GM23338 (cell line): ENCODE measurements around the gene CLN6. TPM values are rescaled to one million over a fixed set of nuclear protein-coding genes. Genes with fewer than 3 reads are reported as not detected.
"Not testable (repeated sequence)": the region's sequence is repeated elsewhere in the genome, so short reads cannot be mapped to it uniquely, and the experiment has no call there.

Experiments used
- ATAC-seq: fragments of 200-7000 bp; cut with Tn5 transposase; 3 replicates; pipeline ENCODE4 v1.9.1; 2020
- DNase-seq: peaks from one replicate; pipeline ENCODE4 v3.0.0-alpha.2; 2015; ENCODE audit warnings: low spot score
- H2AFZ ChIP-seq: fragments of 200-600 bp; sonication (generic); 2 replicates; pipeline ENCODE4 v1.8.0; 2016; ENCODE audit warnings: antibody characterized with exemption, mild to moderate bottlenecking, moderate library complexity
- H3F3A ChIP-seq: fragments of 200-600 bp; sonication (generic); replicated peaks from 2 replicates; pipeline ENCODE4 v1.8.0; 2017; ENCODE audit warnings: antibody characterized with exemption, mixed run types, low read depth
- H3K27ac ChIP-seq: fragments of 200-600 bp; sonication (generic); 2 replicates; pipeline ENCODE4 v1.6.1; 2016; ENCODE audit warnings: low read depth
- H3K27me3 ChIP-seq: fragments of 200-600 bp; sonication (generic); 2 replicates; pipeline ENCODE4 v1.8.0; 2016; ENCODE audit warnings: mild to moderate bottlenecking, mixed run types, moderate library complexity; ENCODE audit not compliant: insufficient read depth
- H3K36me3 ChIP-seq: fragments of 200-600 bp; sonication (generic); 2 replicates; pipeline ENCODE4 v1.8.0; 2016; ENCODE audit warnings: mild to moderate bottlenecking; ENCODE audit not compliant: insufficient read depth
- H3K4me1 ChIP-seq: fragments of 200-600 bp; sonication (generic); 2 replicates; pipeline ENCODE4 v1.8.0; 2016; ENCODE audit warnings: mild to moderate bottlenecking, moderate library complexity; ENCODE audit not compliant: insufficient read depth
- H3K4me2 ChIP-seq: fragments of 200-600 bp; sonication (generic); 2 replicates; pipeline ENCODE4 v1.7.1; 2017; ENCODE audit warnings: mixed run types
- H3K4me3 ChIP-seq: fragments of 200-600 bp; sonication (generic); 2 replicates; pipeline ENCODE4 v1.6.1; 2016; ENCODE audit warnings: mixed run types
- H3K79me2 ChIP-seq: fragments of 200-600 bp; sonication (generic); replicated peaks from 2 replicates; pipeline ENCODE4 v1.8.0; 2017; ENCODE audit warnings: mild to moderate bottlenecking; ENCODE audit not compliant: insufficient read depth
- H3K9me2 ChIP-seq: fragments of 200-600 bp; sonication (generic); 2 replicates; pipeline ENCODE4 v1.8.0; 2017; ENCODE audit not compliant: insufficient read depth
- H4K20me1 ChIP-seq: fragments of 200-600 bp; sonication (generic); replicated peaks from 2 replicates; pipeline ENCODE4 v1.8.0; 2017; ENCODE audit warnings: mild to moderate bottlenecking; ENCODE audit not compliant: insufficient read depth
- H3K27ac Mint-ChIP-seq: 2 replicates; pipeline ENCODE4 v1.8.0; 2020; ENCODE audit warnings: inconsistent platforms, mild to moderate bottlenecking, moderate library complexity, mixed read lengths
- H3K27me3 Mint-ChIP-seq: 3 replicates; pipeline ENCODE4 v1.8.0; 2022; ENCODE audit warnings: low read depth, mild to moderate bottlenecking, moderate library complexity, mixed read lengths, inconsistent platforms; ENCODE audit not compliant: insufficient read depth, poor library complexity
- H3K36me3 Mint-ChIP-seq: 3 replicates; pipeline ENCODE4 v1.8.0; 2021; ENCODE audit warnings: low read depth, mild to moderate bottlenecking, inconsistent platforms, moderate library complexity, mixed read lengths
- H3K4me1 Mint-ChIP-seq: 3 replicates; pipeline ENCODE4 v1.8.0; 2020; ENCODE audit warnings: mild to moderate bottlenecking, inconsistent platforms, mixed read lengths
- H3K4me3 Mint-ChIP-seq: 3 replicates; pipeline ENCODE4 v1.8.0; 2021; ENCODE audit warnings: moderate library complexity, mild to moderate bottlenecking, inconsistent platforms, mixed read lengths
- H3K9me3 Mint-ChIP-seq: 3 replicates; pipeline ENCODE4 v1.8.0; 2020; ENCODE audit warnings: moderate library complexity, mild to moderate bottlenecking, inconsistent platforms, mixed read lengths
- CREB1 ChIP-seq: fragments of 250-450 bp; sonication (Bioruptor Pico); IDR thresholded peaks from 2 replicates; pipeline ENCODE4 v1.5.0; 2020; ENCODE audit warnings: low read depth, mild to moderate bottlenecking, moderate library complexity
- CTCF ChIP-seq, 2 experiments: fragments of 200-600 bp in 1 of 2; sonication (generic) in 1 of 2; conservative IDR thresholded peaks; 2 replicates each; pipeline versions ENCODE4 v1.5.1 to v1.6.1; 2016 to 2017; ENCODE audit warnings: antibody characterized with exemption in 2 of 2, low read depth in 2 of 2, mild to moderate bottlenecking in 2 of 2, moderate library complexity in 1 of 2
- ETS1 ChIP-seq: IDR thresholded peaks from 2 replicates; pipeline ENCODE4 v1.6.1; 2016; ENCODE audit warnings: antibody characterized with exemption
- EZH2 ChIP-seq: fragments of 200-600 bp; sonication (generic); IDR thresholded peaks from one replicate; pipeline ENCODE4 v1.8.0; 2017; ENCODE audit warnings: antibody characterized with exemption, mild to moderate bottlenecking, low read depth; ENCODE audit not compliant: unreplicated experiment
- EZH2phosphoT487 ChIP-seq: fragments of 200-600 bp; sonication (generic); IDR thresholded peaks from one replicate; pipeline ENCODE4 v1.8.1; 2018; ENCODE audit warnings: antibody characterized with exemption; ENCODE audit not compliant: unreplicated experiment
- JUNB ChIP-seq: IDR thresholded peaks from one replicate; pipeline ENCODE4 v1.6.1; 2016; ENCODE audit warnings: antibody characterized with exemption; ENCODE audit not compliant: unreplicated experiment
- NANOG ChIP-seq: IDR thresholded peaks from 2 replicates; pipeline ENCODE4 v1.6.1; 2016; ENCODE audit warnings: antibody characterized with exemption, borderline replicate concordance
- POLR2AphosphoS5 ChIP-seq: IDR thresholded peaks from 2 replicates; pipeline ENCODE4 v1.6.1; 2016; ENCODE audit warnings: antibody characterized with exemption, low read depth
- STAT1 ChIP-seq: IDR thresholded peaks from one replicate; pipeline ENCODE4 v1.6.1; 2016; ENCODE audit warnings: antibody characterized with exemption; ENCODE audit not compliant: unreplicated experiment
- ZNF114 ChIP-seq: fragments of 250-450 bp; sonication (Bioruptor Pico); IDR thresholded peaks from 2 replicates; pipeline ENCODE4 v1.5.0; 2020; ENCODE audit warnings: mild to moderate bottlenecking, moderate library complexity
- ZNF331 ChIP-seq: fragments of 250-450 bp; sonication (Bioruptor Pico); IDR thresholded peaks from 2 replicates; pipeline ENCODE4 v1.5.0; 2020; ENCODE audit warnings: low read depth, mild to moderate bottlenecking, moderate library complexity
- ZNF462 ChIP-seq: fragments of 250-450 bp; sonication (Bioruptor Pico); IDR thresholded peaks from 2 replicates; pipeline ENCODE4 v1.5.0; 2020; ENCODE audit warnings: mild to moderate bottlenecking, moderate library complexity
- polyA plus RNA-seq: library from polyadenylated mRNA; unstranded; fragments of >200 nt; fragmentation: Nextera tagmentation; extraction: Ambion mirVana; gene quantifications from 2 replicates; pipeline ENCODE4 v1.2.1, GENCODE V29; 2016
- total RNA-seq: library from RNA; depleted of rRNA; stranded (reverse); fragments of >200 nt; shearing (Covaris generic); gene quantifications from 2 replicates; pipeline ENCODE4 v1.2.3, GENCODE V29; 2014

The CLN6 gene
- total and polyA plus RNA-seq, 2 experiments from 2014 or later, result 20.7 to 69.5 TPM

- not testable (repeated sequence) for H3K4me2 ChIP-seq, H3K79me2 ChIP-seq, H3K27ac ChIP-seq, H3K4me1 Mint-ChIP-seq, H4K20me1 ChIP-seq, H2AFZ ChIP-seq, H3K27me3 ChIP-seq, ATAC-seq, H3K9me3 Mint-ChIP-seq, H3K4me3 Mint-ChIP-seq, H3K4me1 ChIP-seq, H3K27me3 Mint-ChIP-seq, H3K36me3 ChIP-seq, DNase-seq, H3K4me3 ChIP-seq, H3F3A ChIP-seq, H3K27ac Mint-ChIP-seq, H3K9me2 ChIP-seq
- H3K36me3 Mint-ChIP-seq, result peaks cover 14% of the 10 kb centered on the region; the same call in 2 of the 3 replicates
Observed at GRCh38 chr15:68172037-68172436, 57.5 kb downstream of the CLN6 start.

DNA sequence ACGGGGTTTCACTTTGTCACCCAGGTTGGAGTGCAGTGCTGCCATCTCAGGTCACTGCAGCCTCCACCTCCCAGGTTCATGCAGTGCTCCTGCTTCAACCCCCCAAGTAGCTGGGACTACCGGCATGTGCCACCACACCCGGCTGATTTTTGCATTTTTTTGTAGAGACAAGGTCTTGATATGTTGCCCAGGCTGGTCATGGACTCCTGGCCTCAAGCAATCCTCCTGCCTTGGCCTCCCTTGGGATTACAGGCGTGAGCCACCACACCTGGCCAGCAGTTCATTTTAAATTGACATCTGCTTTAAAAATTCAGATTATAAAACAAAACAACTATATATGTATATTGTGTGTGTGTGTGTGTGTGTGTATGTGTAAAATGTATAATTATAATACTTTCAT is 62.7 kb downstream of the CLN6 start:
- no peak overlapping the region for H3K4me3 ChIP-seq
- TF ChIP-seq ZNF462 (CRISPR knock-in tag), result no peak
- no peak for TF ChIP-seq JUNB
- no peak for TF ChIP-seq POLR2AphosphoS5
- TF ChIP-seq NANOG, result no peak
- no peak for TF ChIP-seq ZNF114
- TF ChIP-seq EZH2phosphoT487, result no peak
- no peak for TF ChIP-seq ETS1
- TF ChIP-seq CTCF (conservative IDR thresholded peaks at IDR 0.05; ENCODE audit: low read depth in 2 of 2), result no peak
- no peak for TF ChIP-seq STAT1
- TF ChIP-seq ZNF331, result no peak
- TF ChIP-seq CREB1 (CRISPR knock-in tag), result no peak
- no peak for TF ChIP-seq EZH2

More for the DNA sequence above, 62.7 kb downstream of the CLN6 start:
- Histone ChIP-seq H3K9me2 (no peaks in the 10 kb centered on the region), H3K27ac (no peak overlapping the region), H3K4me2 (no peak overlapping the region), H4K20me1 (peaks cover 6% of the 10 kb centered on the region; the same call in 1 of the 2 replicates), H3K27me3 (no peaks in the 10 kb centered on the region), H3K36me3 (0 out of 2 replicates have a peak, but pooled peaks cover 4% of the 10 kb centered on the region), H3F3A (no peaks in the 10 kb centered on the region), H3K79me2 (no peaks in the 10 kb centered on the region), H2AFZ (no peak overlapping the region), H3K4me1 (no peaks in the 10 kb centered on the region)
- Mint-ChIP-seq H3K27ac (no peak overlapping the region), H3K27me3 (no peaks in the 10 kb centered on the region), H3K9me3 (no peaks in the 10 kb centered on the region; the same call in 2 of the 3 replicates), H3K4me1 (no peaks in the 10 kb centered on the region), H3K36me3 (peaks cover 20% of the 10 kb centered on the region), H3K4me3 (no peak overlapping the region)
- ATAC-seq (no peak), DNase-seq (no peak)
